Posterior cingulate gyrus (tissue), 11 donors: Measurements from ENCODE around the gene UBE2O.

Source experiments
- DNase-seq, 10 donors: peaks; one replicate each; pipeline versions ENCODE4 v3.0.0 to v3.0.0-alpha.2; 2020 to 2021; ENCODE audit warnings: mixed read lengths in 3 of 10
- intact Hi-C: fragments of 100-400 bp; cut with DNase I; formaldehyde crosslinking; loops from one replicate; pipeline ENCODE4 v1.15.1; 2023

Gene UBE2O

GRCh38 chr17:76382803-76383545, 70.0 kb downstream of the UBE2O start:
- no peak for DNase-seq
- intact Hi-C loops, result no loop called here

GRCh38 chr17:76382351-76382802, 70.6 kb downstream of the UBE2O start:
- no peak for DNase-seq
- intact Hi-C loops, result no loop called here

GRCh38 chr17:76381633-76382350, 71.2 kb downstream of the UBE2O start:
- no peak for DNase-seq
- intact Hi-C loops, result no loop called here

GRCh38 chr17:76379646-76380376, 73.1 kb downstream of the UBE2O start:
- intact Hi-C loops, result no loop called here

GRCh38 chr17:76379275-76379641, 73.7 kb downstream of the UBE2O start:
- DNase-seq, result no peak
- intact Hi-C loops, result no loop called here

More at GRCh38 chr17:76379646-76380376, 73.1 kb downstream of the UBE2O start:
- no peak for DNase-seq

- no peak for DNase-seq
- intact Hi-C loops, result no loop called here
Measured at GRCh38 chr17:76378548-76379274, 74.2 kb downstream of the UBE2O start.

- no peak for DNase-seq
- intact Hi-C loops, result no loop called here
Measured at GRCh38 chr17:76376318-76377133, 76.4 kb downstream of the UBE2O start.

- intact Hi-C loops, result no loop called here
- no peak for DNase-seq
Measured at GRCh38 chr17:76371656-76372628, 81.0 kb downstream of the UBE2O start.

GRCh38 chr17:76370261-76370993, 82.5 kb downstream of the UBE2O start:
- intact Hi-C loops, result no loop called here
- DNase-seq, result no peak

- DNase-seq, result no peak
- intact Hi-C loops, result no loop called here
Measured at GRCh38 chr17:76369804-76370203, 83.1 kb downstream of the UBE2O start.

GRCh38 chr17:76369379-76369778, 83.6 kb downstream of the UBE2O start:
- intact Hi-C loops, result no loop called here
- DNase-seq, result no peak

GRCh38 chr17:76368545-76368944, 84.4 kb downstream of the UBE2O start:
- DNase-seq, result no peak
- intact Hi-C loops, result no loop called here

GRCh38 chr17:76367642-76368041, 85.3 kb downstream of the UBE2O start:
- DNase-seq, result no peak
- intact Hi-C loops, result no loop called here

- intact Hi-C loops, result no loop called here
- DNase-seq, result no peak
Measured at GRCh38 chr17:76366247-76366646, 86.7 kb downstream of the UBE2O start.

GRCh38 chr17:76365256-76365903, 87.6 kb downstream of the UBE2O start:
- peak in 1 of 10 donors; percentile 44 for DNase-seq
- intact Hi-C loops, result no loop called here

GRCh38 chr17:76363107-76363842, 89.7 kb downstream of the UBE2O start:
- DNase-seq, result peak in 1 of 10 donors; percentile 3
- intact Hi-C loops, result no loop called here

- no peak for DNase-seq
- intact Hi-C loops, result no loop called here
Measured at GRCh38 chr17:76360461-76360860, 92.5 kb downstream of the UBE2O start.
